HG03354 (cell line): Measurements from ENCODE around the gene VAV2.

Experiments
- ATAC-seq: cut with Tn5 transposase; IDR thresholded peaks from one replicate; pipeline ENCODE4 v1.9.1; 2021; ENCODE audit warnings: mild to moderate bottlenecking; ENCODE audit not compliant: unreplicated experiment, poor library complexity, severe bottlenecking

VAV2 gene

GRCh38 chr9:133956520-133957076, 35.5 kb downstream of the VAV2 start:
- no peak for ATAC-seq

- ATAC-seq: peak; percentile 51
These were observed 36.2 kb downstream of the VAV2 start for GRCh38 chr9:133955821-133956411.

GRCh38 chr9:133954862-133955529, 37.1 kb downstream of the VAV2 start:
- ATAC-seq: no peak

GRCh38 chr9:133953976-133954709, 38.0 kb downstream of the VAV2 start:
- ATAC-seq: no peak

GRCh38 chr9:133953621-133953975, 38.5 kb downstream of the VAV2 start:
- ATAC-seq: no peak

GRCh38 chr9:133952598-133953550, 39.2 kb downstream of the VAV2 start:
- ATAC-seq: no peak

- no peak for ATAC-seq
These were observed 40.9 kb downstream of the VAV2 start for GRCh38 chr9:133951265-133951664.

- ATAC-seq: no peak
These were observed 41.5 kb downstream of the VAV2 start for GRCh38 chr9:133950629-133951111.

GRCh38 chr9:133950192-133950591, 41.9 kb downstream of the VAV2 start:
- ATAC-seq: no peak

- ATAC-seq: no peak
These were observed 42.5 kb downstream of the VAV2 start for GRCh38 chr9:133949486-133950061.

- ATAC-seq: no peak
These were observed 43.3 kb downstream of the VAV2 start for GRCh38 chr9:133948561-133949485.

GRCh38 chr9:133948131-133948530, 44.0 kb downstream of the VAV2 start:
- no peak for ATAC-seq

- no peak for ATAC-seq
These were observed 45.2 kb downstream of the VAV2 start for GRCh38 chr9:133946840-133947486.

GRCh38 chr9:133945977-133946753, 46.0 kb downstream of the VAV2 start:
- ATAC-seq: peak; percentile 45

GRCh38 chr9:133945314-133945975, 46.7 kb downstream of the VAV2 start:
- peak; percentile 70 for ATAC-seq

GRCh38 chr9:133944746-133945135, 47.4 kb downstream of the VAV2 start:
- ATAC-seq: no peak
